GM18867 (cell line): ENCODE data around the gene EPX.
"Not testable (repeated sequence)": the region's sequence is repeated elsewhere in the genome, so short reads cannot be mapped to it uniquely, and the experiment has no call there.

ENCODE experiments used
- ATAC-seq: cut with Tn5 transposase; IDR thresholded peaks from one replicate; pipeline ENCODE4 v1.9.1; 2021; ENCODE audit warnings: mild to moderate bottlenecking, moderate library complexity; ENCODE audit not compliant: unreplicated experiment

EPX gene

GRCh38 chr17:58192612-58193011, at the start of gene EPX:
EPX (plus strand) TSS chr17:58192726; CDS start chr17:58192847, 121 bp downstream.
- no peak for ATAC-seq

- ATAC-seq: not testable (repeated sequence)
These were observed 49.2 kb upstream of the EPX start for GRCh38 chr17:58143335-58143734.

GRCh38 chr17:58144801-58145200, 47.7 kb upstream of the EPX start:
- no peak for ATAC-seq

GRCh38 chr17:58147930-58148434, 44.5 kb upstream of the EPX start, which contains the start of gene OR4D1:
OR4D1 (plus strand) TSS chr17:58148384; CDS start chr17:58155154, 6,770 bp downstream.
- no peak for ATAC-seq

- ATAC-seq: no peak
These were observed 43.9 kb upstream of the EPX start for GRCh38 chr17:58148609-58149008.

- ATAC-seq: no peak
These were observed 42.1 kb upstream of the EPX start for GRCh38 chr17:58150394-58150793.

GRCh38 chr17:58153046-58153445, 39.5 kb upstream of the EPX start:
- ATAC-seq: no peak

- ATAC-seq: no peak
These were observed 38.9 kb upstream of the EPX start for GRCh38 chr17:58153671-58154070.

GRCh38 chr17:58156839-58157803, 35.4 kb upstream of the EPX start:
- ATAC-seq: no peak

- ATAC-seq: no peak
These were observed 34.3 kb upstream of the EPX start for GRCh38 chr17:58158181-58158580.

GRCh38 chr17:58161566-58161965, 31.0 kb upstream of the EPX start:
- ATAC-seq: no peak

- ATAC-seq: no peak
These were observed 26.5 kb upstream of the EPX start for GRCh38 chr17:58165981-58166380.

- ATAC-seq: no peak
These were observed 25.8 kb upstream of the EPX start, which contains the start of gene OR4D2 for GRCh38 chr17:58166682-58167081. OR4D2 (plus strand) TSS chr17:58166982; CDS start chr17:58169656, 2,674 bp downstream.

GRCh38 chr17:58170622-58171021, 21.9 kb upstream of the EPX start:
- no peak for ATAC-seq

- no peak for ATAC-seq
These were observed 20.0 kb upstream of the EPX start for GRCh38 chr17:58172369-58173071.

- no peak for ATAC-seq
These were observed 17.7 kb upstream of the EPX start for GRCh38 chr17:58174871-58175270.

- no peak for ATAC-seq
These were observed 16.3 kb upstream of the EPX start for GRCh38 chr17:58176200-58176599.

GRCh38 chr17:58181796-58182195, 10.7 kb upstream of the EPX start:
- no peak for ATAC-seq

- ATAC-seq: no peak
These were observed 9.0 kb upstream of the EPX start for GRCh38 chr17:58183514-58183913.

GRCh38 chr17:58184308-58184985, 8.1 kb upstream of the EPX start:
- no peak for ATAC-seq
